Measurements from ENCODE around the gene GRID1. TPM values are rescaled to one million over a fixed set of nuclear protein-coding genes. Genes with fewer than 3 reads are reported as not detected.

Gene GRID1
- total and polyA plus RNA-seq, 8 donors = 0.31 to 8.5 (median 1.0) TPM; not detected in 1

GRCh38 chr10:86067436-86068050 is 299.1 kb downstream of the GRID1 start:
- Histone ChIP-seq H3K4me1 (no peaks in the 10 kb centered on the region), H3K36me3 (no peaks in the 10 kb centered on the region), H3K9me3 (no peaks in the 10 kb centered on the region), H3K27me3 (peaks cover 0 to 6% (median 0%) of the 10 kb centered on the region in 3 donors), H3K4me3 (no peak overlapping the region), H3K27ac (no peak overlapping the region)
- intact Hi-C loops (cut with DNase I; ENCODE audit: low total_unique reads) = no loop called here
- WGBS, 5 donors = 66 to 76% (median 73%) methylated on average over 4 to 5 of the region's 5 CpGs
- DNase-seq = peak in 1 of 2 donors; percentile 7
- TF ChIP-seq POLR2AphosphoS5 (IDR thresholded peaks at IDR 0.05) (no peak), EP300 (IDR thresholded peaks at IDR 0.05) (no peak), POLR2A (IDR thresholded peaks at IDR 0.05) (no peak)
- TF ChIP-seq, protein P1, sequence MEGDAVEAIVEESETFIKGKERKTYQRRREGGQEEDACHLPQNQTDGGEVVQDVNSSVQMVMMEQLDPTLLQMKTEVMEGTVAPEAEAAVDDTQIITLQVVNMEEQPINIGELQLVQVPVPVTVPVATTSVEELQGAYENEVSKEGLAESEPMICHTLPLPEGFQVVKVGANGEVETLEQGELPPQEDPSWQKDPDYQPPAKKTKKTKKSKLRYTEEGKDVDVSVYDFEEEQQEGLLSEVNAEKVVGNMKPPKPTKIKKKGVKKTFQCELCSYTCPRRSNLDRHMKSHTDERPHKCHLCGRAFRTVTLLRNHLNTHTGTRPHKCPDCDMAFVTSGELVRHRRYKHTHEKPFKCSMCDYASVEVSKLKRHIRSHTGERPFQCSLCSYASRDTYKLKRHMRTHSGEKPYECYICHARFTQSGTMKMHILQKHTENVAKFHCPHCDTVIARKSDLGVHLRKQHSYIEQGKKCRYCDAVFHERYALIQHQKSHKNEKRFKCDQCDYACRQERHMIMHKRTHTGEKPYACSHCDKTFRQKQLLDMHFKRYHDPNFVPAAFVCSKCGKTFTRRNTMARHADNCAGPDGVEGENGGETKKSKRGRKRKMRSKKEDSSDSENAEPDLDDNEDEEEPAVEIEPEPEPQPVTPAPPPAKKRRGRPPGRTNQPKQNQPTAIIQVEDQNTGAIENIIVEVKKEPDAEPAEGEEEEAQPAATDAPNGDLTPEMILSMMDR (IDR thresholded peaks at IDR 0.05) = no peak

DNA sequence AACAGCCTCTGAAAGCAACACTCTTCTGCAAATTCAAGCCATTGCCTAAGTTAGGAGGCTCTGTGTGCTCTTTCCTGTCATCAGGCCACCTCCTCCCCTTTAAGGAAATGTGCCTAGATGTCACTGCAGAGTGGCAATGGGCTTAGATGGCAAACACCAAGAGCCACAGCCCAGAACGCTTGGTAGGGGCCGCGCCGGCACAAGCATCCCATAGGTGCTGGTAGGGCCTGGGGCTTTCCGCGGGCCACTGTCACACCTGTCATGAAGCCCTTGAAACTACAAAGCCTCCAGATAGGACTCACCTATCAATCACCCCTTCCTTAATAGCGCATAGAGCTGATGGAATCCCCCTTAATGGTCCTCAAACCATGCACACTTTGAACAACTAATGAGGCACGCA is 299.9 kb downstream of the GRID1 start:
- Histone ChIP-seq H3K27ac (no peak overlapping the region), H3K4me3 (no peak overlapping the region), H3K9me3 (no peaks in the 10 kb centered on the region), H3K27me3 (peaks cover 0 to 6% (median 0%) of the 10 kb centered on the region in 3 donors), H3K36me3 (no peaks in the 10 kb centered on the region), H3K4me1 (no peaks in the 10 kb centered on the region)
- intact Hi-C loops (cut with DNase I; ENCODE audit: low total_unique reads) = no loop called here
- TF ChIP-seq EP300 (IDR thresholded peaks at IDR 0.05) (no peak), POLR2A (IDR thresholded peaks at IDR 0.05) (no peak), POLR2AphosphoS5 (IDR thresholded peaks at IDR 0.05) (no peak)
- TF ChIP-seq, protein P1 (IDR thresholded peaks at IDR 0.05) = no peak
- WGBS, 5 donors = 71 to 82% (median 77%) methylated on average over 4 to 8 of the region's 8 CpGs
- DNase-seq = no peak

DNA sequence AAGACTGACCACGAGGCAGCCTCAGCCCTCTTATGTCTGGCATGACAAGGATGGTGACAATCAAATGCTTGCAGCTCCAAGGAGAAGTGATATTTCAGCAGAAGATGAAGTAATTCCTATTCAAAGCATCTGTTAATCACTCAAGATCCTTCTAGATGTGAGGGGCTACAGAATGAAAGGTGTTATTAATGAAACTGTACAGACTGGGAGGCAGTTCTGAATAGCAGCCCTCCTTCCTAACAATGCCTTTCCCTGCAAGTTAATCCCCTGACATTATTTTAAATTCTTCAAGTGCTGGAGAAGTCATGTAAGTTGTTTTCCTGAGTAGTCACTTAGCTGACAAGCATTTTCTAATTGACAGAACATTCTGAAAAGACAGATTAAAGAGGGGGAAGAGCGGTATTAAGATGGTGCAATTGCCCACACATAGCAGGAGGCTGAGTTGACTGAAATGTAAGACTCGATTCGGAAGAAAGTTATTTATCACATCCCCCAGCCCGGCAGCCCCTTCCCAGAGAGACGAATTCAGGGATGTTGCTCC is 300.8 kb downstream of the GRID1 start:
- Histone ChIP-seq H3K4me3 (no peak overlapping the region), H3K4me1 (no peaks in the 10 kb centered on the region), H3K36me3 (no peaks in the 10 kb centered on the region), H3K9me3 (no peaks in the 10 kb centered on the region), H3K27ac (no peak overlapping the region), H3K27me3 (peaks cover 0 to 6% (median 0%) of the 10 kb centered on the region in 3 donors)
- intact Hi-C loops (cut with DNase I; ENCODE audit: low total_unique reads) = no loop called here
- WGBS, 5 donors = 67 to 84% (median 75%) methylated on average over 6 of the region's 6 CpGs
- DNase-seq = no peak
- no peak for TF ChIP-seq POLR2AphosphoS5 (IDR thresholded peaks at IDR 0.05)
- TF ChIP-seq POLR2A (IDR thresholded peaks at IDR 0.05) = no peak
- TF ChIP-seq, protein P1 (IDR thresholded peaks at IDR 0.05) = no peak
- no peak for TF ChIP-seq EP300 (IDR thresholded peaks at IDR 0.05)

GRCh38 chr10:86064931-86065662 is 301.5 kb downstream of the GRID1 start:
- Histone ChIP-seq H3K9me3 (no peaks in the 10 kb centered on the region), H3K27me3 (peaks cover 0 to 6% (median 0%) of the 10 kb centered on the region in 3 donors), H3K36me3 (no peaks in the 10 kb centered on the region), H3K4me1 (no peaks in the 10 kb centered on the region), H3K27ac (no peak overlapping the region), H3K4me3 (no peak overlapping the region)
- intact Hi-C loops (cut with DNase I; ENCODE audit: low total_unique reads) = no loop called here
- 67 to 81% (median 77%) methylated on average over 5 of the region's 5 CpGs for WGBS, 5 donors
- TF ChIP-seq POLR2A (IDR thresholded peaks at IDR 0.05) = no peak
- TF ChIP-seq, protein P1 (IDR thresholded peaks at IDR 0.05) = no peak
- no peak for TF ChIP-seq EP300 (IDR thresholded peaks at IDR 0.05)
- no peak for TF ChIP-seq POLR2AphosphoS5 (IDR thresholded peaks at IDR 0.05)
- DNase-seq = peak in 1 of 2 donors; percentile 18
